LNCaP clone FGC (cell line): Measurements from ENCODE around the gene SLC1A2.

Experiments
- DNase-seq: peaks from one replicate; pipeline ENCODE4 v3.0.0-alpha.2; 2011; ENCODE audit warnings: low read depth
- H3K4me3 ChIP-seq: 2 replicates; pipeline ENCODE4 v1.5.1; 2011; ENCODE audit warnings: mild to moderate bottlenecking, low read depth, low read length, control low read depth
- CTCF ChIP-seq: IDR thresholded peaks from 2 replicates; pipeline ENCODE4 v1.5.1; 2012; ENCODE audit warnings: mild to moderate bottlenecking; ENCODE audit not compliant: control insufficient read depth, insufficient read depth; ENCODE audit errors: extremely low read depth

SLC1A2 gene

GRCh38 chr11:35276396-35277145 is 142.8 kb downstream of the SLC1A2 start:
- DNase-seq: no peak
- no peak for TF ChIP-seq CTCF
- no peak overlapping the region for H3K4me3 ChIP-seq

GRCh38 chr11:35275786-35276170 is 143.6 kb downstream of the SLC1A2 start:
- no peak for TF ChIP-seq CTCF
- H3K4me3 ChIP-seq: no peak overlapping the region
- DNase-seq: no peak

GRCh38 chr11:35274909-35275785 is 144.2 kb downstream of the SLC1A2 start:
- DNase-seq: peak; percentile 81
- TF ChIP-seq CTCF: peak; percentile 34
- no peak overlapping the region for H3K4me3 ChIP-seq

- DNase-seq: no peak
Observed at GRCh38 chr11:35272391-35272902, 146.9 kb downstream of the SLC1A2 start.

GRCh38 chr11:35271031-35271430 is 148.3 kb downstream of the SLC1A2 start:
- no peak overlapping the region for H3K4me3 ChIP-seq
- no peak for DNase-seq
- no peak for TF ChIP-seq CTCF

More at GRCh38 chr11:35272391-35272902, 146.9 kb downstream of the SLC1A2 start:
- no peak for TF ChIP-seq CTCF
- no peak overlapping the region for H3K4me3 ChIP-seq

GRCh38 chr11:35270342-35270741 is 149.0 kb downstream of the SLC1A2 start:
- no peak for TF ChIP-seq CTCF

More at GRCh38 chr11:35270342-35270741, 149.0 kb downstream of the SLC1A2 start:
- H3K4me3 ChIP-seq: no peak overlapping the region
- no peak for DNase-seq
